Aorta (tissue), 5 donors: ENCODE measurements around the gene C7orf33. TPM values are rescaled to one million over a fixed set of nuclear protein-coding genes. Genes with fewer than 3 reads are reported as not detected.
"Not testable (repeated sequence)": the region's sequence is repeated elsewhere in the genome, so short reads cannot be mapped to it uniquely, and the experiment has no call there.

Source experiments
- ATAC-seq: fragments of 200-7000 bp; cut with Tn5 transposase; one replicate; pipeline ENCODE4 v1.9.1; 2022; ENCODE audit warnings: moderate library complexity; ENCODE audit not compliant: low FRiP score
- DNase-seq, 2 donors: peaks; one replicate each; pipeline ENCODE4 v3.0.0-alpha.2; 2020
- H3K27ac ChIP-seq, 2 donors: one replicate each; pipeline ENCODE4 v1.5.1; 2013; ENCODE audit warnings: low read length in 2 of 2, mild to moderate bottlenecking in 2 of 2, moderate library complexity in 2 of 2, control low read depth in 1 of 2, inconsistent platforms in 1 of 2, low read depth in 1 of 2
- H3K27me3 ChIP-seq, 2 donors: one replicate each; pipeline ENCODE4 v1.6.1; 2013; ENCODE audit warnings: control low read depth in 1 of 2, low read length in 1 of 2, mild to moderate bottlenecking in 1 of 2, moderate library complexity in 1 of 2; ENCODE audit not compliant: insufficient read depth in 2 of 2, control insufficient read depth in 1 of 2
- H3K36me3 ChIP-seq, 2 donors: one replicate each; pipeline ENCODE4 v1.6.1; 2013; ENCODE audit warnings: control low read depth in 1 of 2, low read length in 1 of 2, mild to moderate bottlenecking in 1 of 2; ENCODE audit not compliant: insufficient read depth in 2 of 2, control insufficient read depth in 1 of 2
- H3K4me1 ChIP-seq, 2 donors: one replicate each; pipeline ENCODE4 v1.6.1; 2013; ENCODE audit warnings: low read length in 2 of 2, control low read depth in 1 of 2, mild to moderate bottlenecking in 1 of 2, moderate library complexity in 1 of 2; ENCODE audit not compliant: insufficient read depth in 2 of 2, control insufficient read depth in 1 of 2
- H3K4me3 ChIP-seq, 2 donors: one replicate each; pipeline ENCODE4 v1.5.1; 2013; ENCODE audit warnings: low read length in 2 of 2, control low read depth in 1 of 2, mild to moderate bottlenecking in 1 of 2
- H3K9me3 ChIP-seq: one replicate; pipeline ENCODE4 v1.6.1; 2013; ENCODE audit warnings: mild to moderate bottlenecking, low read length; ENCODE audit not compliant: control insufficient read depth
- WGBS, 2 donors: extraction: QIAGEN DNeasy Blood & Tissue Kit; methylation state at CpG; one replicate each; pipeline ENCODE4 v1.1.7; 2013; 5-methylcytosine and 5-hydroxymethylcytosine counted together
- intact Hi-C, 2 donors: fragments of 100-400 bp; cut with DNase I; formaldehyde crosslinking; loops; one replicate each; pipeline versions ENCODE4 v1.14.2 to v1.15.0; 2022
- polyA plus RNA-seq, 2 donors: library from polyadenylated mRNA; stranded (reverse); fragments of 200-250 nt; gene quantifications; one replicate each; pipeline ENCODE4 v1.2.3, GENCODE V29; 2013
- total RNA-seq, 2 donors: library from RNA; stranded (reverse); fragmentation: NEBNext Ultra II Directional; extraction: Animal tissue kit (Norgen Biotek cat#: 25700); gene quantifications; one replicate each; pipeline ENCODE4 v1.2.1, GENCODE V29; 2021
- donor health status: healthy with polysubstance abuse.
- donor health status: Bipolar disorder and iron deficiency.
- donor health status: DM: no; HTN: no; CAD: no.
- donor health status: DM: no; HTN: no; CAD: no.
- donor health status: DM: yes; HTN: yes; CAD: no.

The C7orf33 gene
- total and polyA plus RNA-seq, 4 donors = not detected

DNA sequence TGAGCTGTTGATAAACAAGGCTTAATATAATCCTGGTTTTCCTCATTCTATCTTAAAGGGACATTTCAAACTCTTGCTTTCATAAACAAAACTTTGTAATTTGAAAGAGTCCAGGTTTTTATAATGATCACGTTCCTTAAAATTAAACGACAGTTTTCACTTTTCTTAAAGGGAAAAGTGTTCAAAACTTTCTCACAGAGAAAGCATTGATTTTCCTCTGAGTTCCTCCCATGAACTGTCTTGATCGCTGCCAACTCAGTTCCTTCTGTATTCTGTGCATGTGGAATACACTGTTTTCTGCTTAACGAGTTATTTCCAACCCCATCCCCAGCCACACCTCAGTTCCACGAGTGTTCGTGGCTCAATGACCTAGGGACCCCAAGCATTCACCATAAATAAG, 2.4 kb upstream of the C7orf33 start:
- intact Hi-C loops = no loop called here
- ATAC-seq (no peak), DNase-seq (no peak)
- H3K27ac ChIP-seq = no peak overlapping the region
- no peak overlapping the region for H3K4me3 ChIP-seq
- no peaks in the 10 kb centered on the region for H3K9me3 ChIP-seq
- H3K4me1 ChIP-seq = no peaks in the 10 kb centered on the region
- 65 to 67% methylated on average over 6 of the region's 6 CpGs for WGBS, 2 donors
- peaks cover 0 to 2% of the 10 kb centered on the region in 2 donors for H3K27me3 ChIP-seq
- H3K36me3 ChIP-seq = no peaks in the 10 kb centered on the region

DNA sequence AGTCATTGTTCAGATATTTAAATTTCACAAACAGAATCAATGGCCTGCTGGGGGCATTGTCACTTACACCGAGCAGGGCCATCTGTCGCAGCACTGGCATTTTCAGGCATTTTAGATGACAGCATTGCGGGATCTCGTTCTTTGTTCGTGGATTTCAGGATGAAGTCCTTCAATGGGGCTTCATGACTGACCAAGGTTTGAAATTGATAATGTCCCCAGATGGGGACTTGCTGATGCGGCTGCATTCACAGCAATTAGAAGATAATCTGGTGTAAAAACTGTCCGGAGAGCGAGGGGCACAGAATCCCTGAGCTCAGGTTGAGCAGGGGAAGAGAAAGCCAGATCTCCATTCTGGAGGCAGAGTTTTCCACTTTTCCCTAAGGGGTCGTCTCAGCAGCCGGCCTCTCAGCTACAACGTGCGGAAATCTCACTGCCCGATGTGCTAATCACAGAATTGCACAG, 1.9 kb upstream of the C7orf33 start:
- Histone ChIP-seq H3K27me3 (peaks cover 0 to 2% of the 10 kb centered on the region in 2 donors), H3K4me1 (no peaks in the 10 kb centered on the region), H3K36me3 (no peaks in the 10 kb centered on the region), H3K9me3 (peaks cover under 1% of the 10 kb centered on the region), H3K4me3 (no peak overlapping the region), H3K27ac (no peak overlapping the region)
- DNase-seq (no peak), ATAC-seq (no peak)
- intact Hi-C loops = no loop called here
- WGBS, 2 donors = 74 to 76% methylated on average over 13 of the region's 13 CpGs

DNA sequence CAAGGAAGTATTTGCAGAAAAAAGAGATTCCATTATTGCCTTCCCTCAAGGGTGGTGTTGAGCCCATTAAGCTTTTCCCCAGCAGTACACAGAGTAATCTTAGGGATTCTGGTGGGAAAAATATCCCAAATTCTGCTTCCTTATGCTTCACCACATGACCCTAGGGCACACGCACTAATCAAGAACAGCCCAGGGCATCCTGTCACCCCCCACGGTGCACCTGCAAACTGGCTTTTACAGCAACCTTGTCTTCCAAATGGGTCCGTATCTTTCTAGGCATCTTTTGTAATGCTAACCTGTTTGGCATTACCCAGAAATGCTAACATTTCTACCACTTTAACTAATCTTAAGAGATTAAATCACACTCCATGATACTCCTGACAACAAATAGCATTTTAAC, 926 bp upstream of the C7orf33 start:
- Histone ChIP-seq H3K4me1 (no peaks in the 10 kb centered on the region), H3K27ac (no peak overlapping the region), H3K27me3 (peaks cover 0 to 2% of the 10 kb centered on the region in 2 donors), H3K9me3 (peaks cover 2% of the 10 kb centered on the region), H3K4me3 (no peak overlapping the region), H3K36me3 (no peaks in the 10 kb centered on the region)
- 66 to 68% methylated on average over 3 of the region's 3 CpGs for WGBS, 2 donors
- intact Hi-C loops = no loop called here
- DNase-seq (no peak), ATAC-seq (no peak)

DNA sequence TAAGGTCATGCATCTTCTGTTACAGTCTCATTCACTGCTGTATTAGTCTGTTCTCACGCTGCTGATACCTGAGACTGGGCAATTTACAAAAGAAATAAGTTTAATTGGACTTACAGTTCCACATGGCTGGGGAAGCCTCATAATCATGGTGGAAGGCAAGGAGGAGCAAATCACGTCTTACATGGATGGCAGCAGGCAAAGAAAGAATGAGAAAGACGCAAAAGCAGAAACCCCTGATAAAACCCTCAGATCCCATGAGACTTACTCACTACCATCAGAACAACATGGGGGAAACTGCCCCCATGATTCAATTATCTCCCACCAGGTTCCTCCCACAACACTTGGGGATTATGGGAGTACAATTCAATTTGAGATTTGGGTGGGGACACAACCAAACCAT, 5.8 kb downstream of the C7orf33 start:
- H3K4me3 ChIP-seq, H3K27ac ChIP-seq, DNase-seq, H3K27me3 ChIP-seq, intact Hi-C loops, H3K36me3 ChIP-seq, H3K9me3 ChIP-seq, H3K4me1 ChIP-seq, ATAC-seq: not testable (repeated sequence)
- WGBS, 2 donors = 90 to 91% methylated on average over 3 of the region's 3 CpGs

DNA sequence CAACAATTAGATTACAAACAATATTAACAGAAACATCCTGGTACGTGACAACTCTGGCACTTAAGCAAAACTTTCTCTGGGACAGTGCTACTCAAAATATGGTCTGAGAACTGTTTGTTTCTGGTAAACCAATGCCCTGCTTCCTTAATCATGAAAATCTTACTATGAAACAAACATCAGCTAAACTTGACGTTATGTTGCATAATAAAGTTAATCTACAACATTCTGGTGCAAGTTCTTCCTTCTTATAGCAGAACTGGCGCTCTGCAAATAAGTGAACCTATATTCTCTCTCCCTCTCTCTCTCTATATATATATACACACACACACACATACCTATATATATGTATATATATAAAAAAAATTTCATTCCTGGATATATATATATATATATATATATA, 7.8 kb downstream of the C7orf33 start:
- ATAC-seq (no peak), DNase-seq (no peak)
- intact Hi-C loops = no loop called here
- Histone ChIP-seq H3K9me3 (peaks cover 2% of the 10 kb centered on the region), H3K27me3 (no peaks in the 10 kb centered on the region), H3K4me3 (no peak overlapping the region), H3K27ac (no peak overlapping the region), H3K36me3 (no peaks in the 10 kb centered on the region), H3K4me1 (no peaks in the 10 kb centered on the region)
- 83 to 86% methylated on average over 3 of the region's 3 CpGs for WGBS, 2 donors

DNA sequence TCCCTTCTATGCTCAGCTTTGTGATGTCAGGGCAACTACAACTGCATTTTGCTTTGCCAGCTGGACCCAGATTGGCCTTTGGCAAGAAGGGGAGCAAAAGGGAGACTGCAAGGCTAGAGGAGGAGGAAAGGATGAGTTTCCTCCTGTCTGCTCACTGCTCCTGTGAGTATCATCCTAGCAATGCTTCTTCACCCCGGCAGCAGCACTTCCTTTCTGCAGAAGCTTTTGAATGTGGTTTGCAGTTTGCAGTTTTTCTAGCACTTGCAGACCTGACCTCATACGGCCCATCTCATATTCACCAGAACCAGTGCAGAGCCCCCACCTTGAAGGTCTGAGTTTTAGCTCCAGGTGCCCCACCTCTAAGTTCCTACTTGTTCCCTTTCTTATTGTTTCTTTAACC, 14.8 kb downstream of the C7orf33 start:
- WGBS, 2 donors = 91 to 97% methylated on average over 2 of the region's 2 CpGs

DNA sequence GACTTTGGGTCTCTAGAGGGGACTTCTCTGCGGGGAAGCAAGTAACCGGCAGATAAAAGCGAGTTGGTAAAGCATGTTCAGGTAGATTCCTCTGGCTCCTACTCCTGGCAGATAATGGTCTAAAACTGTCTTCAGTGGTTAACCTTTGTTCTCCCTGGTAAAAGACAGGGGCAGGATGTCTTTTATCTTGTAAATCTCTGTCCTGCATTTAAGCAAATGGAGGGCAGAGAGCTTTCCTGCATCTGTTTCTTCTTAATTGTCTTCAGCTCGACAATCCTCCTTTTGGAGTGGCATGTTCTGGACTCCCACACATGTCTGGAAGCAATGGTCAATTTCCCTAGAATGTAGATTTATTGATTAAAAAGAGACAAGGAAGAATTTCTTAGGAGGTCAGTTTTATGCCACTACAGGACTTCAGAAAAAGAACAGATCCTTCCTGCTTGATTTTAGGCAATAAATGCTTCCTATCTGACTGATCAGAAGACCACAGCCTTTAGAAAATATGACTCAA, 16.6 kb downstream of the C7orf33 start:
- H3K9me3 ChIP-seq = peaks cover 3% of the 10 kb centered on the region
- no peak overlapping the region for H3K4me3 ChIP-seq
- H3K36me3 ChIP-seq = no peaks in the 10 kb centered on the region
- 69 to 73% methylated on average over 4 of the region's 4 CpGs for WGBS, 2 donors
- no peak for DNase-seq
- H3K27ac ChIP-seq = no peak overlapping the region
- no peak for ATAC-seq
- H3K27me3 ChIP-seq = peaks cover 0 to 3% of the 10 kb centered on the region in 2 donors
- intact Hi-C loops = no loop called here
- no peaks in the 10 kb centered on the region for H3K4me1 ChIP-seq

More for the DNA sequence above, 14.8 kb downstream of the C7orf33 start:
- peaks cover 0 to 3% of the 10 kb centered on the region in 2 donors for H3K27me3 ChIP-seq
- H3K9me3 ChIP-seq = peaks cover 3% of the 10 kb centered on the region
- ATAC-seq = no peak
- no peak overlapping the region for H3K4me3 ChIP-seq
- intact Hi-C loops = no loop called here
- H3K36me3 ChIP-seq = no peaks in the 10 kb centered on the region
- H3K27ac ChIP-seq = no peak overlapping the region
- DNase-seq = no peak
- H3K4me1 ChIP-seq = no peaks in the 10 kb centered on the region

DNA sequence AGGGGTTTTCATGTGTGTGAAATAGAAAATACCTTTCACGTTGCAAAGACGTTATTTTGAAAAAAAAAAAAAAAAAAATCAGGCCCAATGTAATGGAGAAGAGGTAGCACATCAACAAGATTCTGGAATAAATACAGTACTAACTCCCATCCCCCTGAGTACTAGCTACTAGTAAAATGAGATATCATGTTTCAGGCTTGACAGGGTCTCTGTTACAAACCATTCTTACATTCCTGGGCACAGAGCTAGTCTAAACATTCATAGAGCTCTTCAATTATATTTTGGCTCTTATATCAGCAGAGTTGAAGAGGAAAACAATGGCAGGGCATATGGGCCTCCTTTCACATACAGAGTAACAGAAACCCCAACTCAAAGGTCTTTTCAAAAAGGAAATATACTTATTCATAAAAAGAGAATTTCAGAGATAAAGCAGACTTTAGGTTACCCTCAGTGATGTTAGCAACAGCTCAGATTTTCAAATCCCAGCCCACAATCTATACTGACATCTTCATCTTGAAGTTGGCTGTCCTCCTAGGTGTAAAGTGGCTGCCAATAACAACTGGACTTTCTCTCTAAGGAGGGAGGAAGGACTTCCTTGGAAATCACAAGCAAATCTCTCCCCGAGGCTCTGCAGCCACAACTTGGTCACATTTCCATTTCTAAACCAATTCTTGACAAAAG, 18.6 kb downstream of the C7orf33 start:
- Histone ChIP-seq H3K4me1 (no peaks in the 10 kb centered on the region), H3K36me3 (no peaks in the 10 kb centered on the region), H3K4me3 (no peak overlapping the region), H3K27me3 (peaks cover 0 to 3% of the 10 kb centered on the region in 2 donors), H3K27ac (no peak overlapping the region), H3K9me3 (peaks cover 3% of the 10 kb centered on the region)
- ATAC-seq = no peak
- intact Hi-C loops = no loop called here
- no peak for DNase-seq
- 8 to 11% methylated on average over 3 of the region's 3 CpGs for WGBS, 2 donors

DNA sequence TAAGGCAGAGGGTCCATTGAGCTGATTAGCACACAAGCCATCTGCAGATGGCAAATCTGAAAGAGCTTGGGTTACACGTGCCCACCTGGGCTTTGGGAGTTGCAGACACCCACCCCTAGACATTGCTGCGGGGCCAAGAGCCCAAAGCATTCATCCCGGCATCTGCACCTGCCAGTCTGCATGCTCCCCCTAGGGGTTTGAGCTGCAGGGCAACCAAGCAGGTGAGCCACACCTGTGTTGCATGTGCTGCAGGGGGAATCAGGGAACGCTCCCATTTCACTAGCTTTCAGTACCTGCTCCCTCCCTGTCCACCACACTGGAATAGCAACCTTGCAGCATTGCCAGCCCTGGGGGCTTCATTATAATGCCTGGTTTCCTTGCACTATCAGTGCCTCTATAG, 21.1 kb downstream of the C7orf33 start:
- intact Hi-C loops = no loop called here
- Histone ChIP-seq H3K36me3 (no peaks in the 10 kb centered on the region), H3K27ac (no peak overlapping the region), H3K4me1 (no peaks in the 10 kb centered on the region), H3K9me3 (no peaks in the 10 kb centered on the region), H3K27me3 (no peaks in the 10 kb centered on the region), H3K4me3 (no peak overlapping the region)
- no peak for ATAC-seq
- DNase-seq = no peak
- 64 to 71% methylated on average over 4 of the region's 4 CpGs for WGBS, 2 donors
